WTC11 (cell line): ENCODE measurements around the gene PDSS2. TPM values are rescaled to one million over a fixed set of nuclear protein-coding genes. Genes with fewer than 3 reads are reported as not detected.

Source experiments
- ATAC-seq: fragments of 200-7000 bp; cut with Tn5 transposase; 2 replicates; pipeline ENCODE4 v1.10.0; 2021; ENCODE audit warnings: mild to moderate bottlenecking, moderate library complexity
- CTCF ChIA-PET: fragments of 300-600 bp; sonication (Branson Sonifier 250); formaldehyde crosslinking; loops from one replicate; lab custom pipeline; 2021; ENCODE audit warnings: antibody characterized with exemption; lab: Charles Lee
- POLR2A ChIA-PET: fragments of 350-600 bp; sonication (Branson Sonifier 250); formaldehyde crosslinking; loops from one replicate; lab custom pipeline; 2021; ENCODE audit warnings: antibody characterized with exemption; lab: Charles Lee
- DNase-seq: peaks from one replicate; pipeline ENCODE4 v3.0.0; 2021; ENCODE audit warnings: low spot score
- H3K27ac Mint-ChIP-seq: 2 replicates; pipeline ENCODE4 v1.8.0; 2021; ENCODE audit warnings: mixed read lengths
- H3K27me3 Mint-ChIP-seq: 2 replicates; pipeline ENCODE4 v1.8.0; 2021; ENCODE audit warnings: low read depth, mild to moderate bottlenecking, moderate library complexity, mixed read lengths
- H3K36me3 Mint-ChIP-seq: 2 replicates; pipeline ENCODE4 v1.8.0; 2021; ENCODE audit warnings: mixed read lengths
- H3K4me1 Mint-ChIP-seq: 2 replicates; pipeline ENCODE4 v1.8.0; 2022; ENCODE audit warnings: mixed read lengths
- H3K4me3 Mint-ChIP-seq: 2 replicates; pipeline ENCODE4 v1.8.0; 2021; ENCODE audit warnings: mild to moderate bottlenecking, moderate library complexity, mixed read lengths
- H3K9me3 Mint-ChIP-seq: 2 replicates; pipeline ENCODE4 v1.8.0; 2021; ENCODE audit warnings: mixed read lengths
- ATF1 ChIP-seq: sonication (generic); formaldehyde crosslinking; IDR thresholded peaks from 2 replicates; pipeline ENCODE4 v1.8.1; 2023; ENCODE audit warnings: mild to moderate bottlenecking, moderate library complexity, missing genetic modification reagents
- FOXP1 ChIP-seq: sonication (generic); formaldehyde crosslinking; IDR thresholded peaks from 2 replicates; pipeline ENCODE4 v1.8.0; 2022; ENCODE audit warnings: missing genetic modification reagents, mild to moderate bottlenecking, moderate library complexity, borderline replicate concordance
- GABPB1 ChIP-seq: sonication (generic); formaldehyde crosslinking; IDR thresholded peaks from 2 replicates; pipeline ENCODE4 v1.8.1; 2023; ENCODE audit warnings: mild to moderate bottlenecking, missing genetic modification reagents
- NR2C2 ChIP-seq: sonication (generic); formaldehyde crosslinking; IDR thresholded peaks from 2 replicates; pipeline ENCODE4 v1.8.0; 2022; ENCODE audit warnings: mild to moderate bottlenecking, missing genetic modification reagents
- SP1 ChIP-seq: sonication (generic); formaldehyde crosslinking; conservative IDR thresholded peaks from 2 replicates; pipeline ENCODE4 v1.8.1; 2022; ENCODE audit warnings: missing genetic modification reagents
- ZBTB21 ChIP-seq: sonication (generic); formaldehyde crosslinking; IDR thresholded peaks from 2 replicates; pipeline ENCODE4 v1.8.1; 2023; ENCODE audit warnings: mild to moderate bottlenecking, missing genetic modification reagents, borderline replicate concordance
- ZNF416 ChIP-seq: fragments of 250-450 bp; sonication (Bioruptor Pico); IDR thresholded peaks from 2 replicates; pipeline ENCODE4 v1.9.0; 2021; ENCODE audit warnings: mild to moderate bottlenecking, inconsistent platforms
- total RNA-seq: library from RNA; stranded (reverse); gene quantifications from 3 replicates; pipeline ENCODE4 v1.2.3, GENCODE V29; 2021
- TF ChIP-seq, protein P1 (sequence below): sonication (generic); formaldehyde crosslinking; IDR thresholded peaks from 2 replicates; pipeline ENCODE4 v1.8.1; 2022; ENCODE audit warnings: low read depth, missing genetic modification reagents, borderline replicate concordance
- TF ChIP-seq, protein P2 (sequence below): fragments of 250-450 bp; sonication (Bioruptor Pico); IDR thresholded peaks from 2 replicates; pipeline ENCODE4 v2.1.2; 2022; ENCODE audit warnings: mild to moderate bottlenecking, moderate library complexity
- TF ChIP-seq, protein P3 (sequence below): sonication (generic); formaldehyde crosslinking; IDR thresholded peaks from 2 replicates; pipeline ENCODE4 v1.8.1; 2023; ENCODE audit warnings: mild to moderate bottlenecking, missing genetic modification reagents
- TF ChIP-seq, protein P4 (sequence below): fragments of 250-450 bp; sonication (Bioruptor Pico); conservative IDR thresholded peaks from 2 replicates; pipeline ENCODE4 v1.9.0; 2021; ENCODE audit warnings: mild to moderate bottlenecking
- TF ChIP-seq, protein P5 (sequence below): fragments of 250-450 bp; sonication (Bioruptor Pico); IDR thresholded peaks from 2 replicates; pipeline ENCODE4 v1.9.0; 2021; ENCODE audit warnings: mild to moderate bottlenecking, borderline replicate concordance
- TF ChIP-seq, protein P6 (sequence below): sonication (generic); formaldehyde crosslinking; IDR thresholded peaks from 2 replicates; pipeline ENCODE4 v1.8.0; 2022; ENCODE audit warnings: mild to moderate bottlenecking, missing genetic modification reagents
- TF ChIP-seq, protein P7 (sequence below): sonication (generic); formaldehyde crosslinking; IDR thresholded peaks from 2 replicates; pipeline ENCODE4 v1.8.1; 2023; ENCODE audit warnings: mild to moderate bottlenecking, missing genetic modification reagents, borderline replicate concordance

Gene PDSS2
- total RNA-seq, 1 experiment from 2014 or later = 18.3 TPM

DNA sequence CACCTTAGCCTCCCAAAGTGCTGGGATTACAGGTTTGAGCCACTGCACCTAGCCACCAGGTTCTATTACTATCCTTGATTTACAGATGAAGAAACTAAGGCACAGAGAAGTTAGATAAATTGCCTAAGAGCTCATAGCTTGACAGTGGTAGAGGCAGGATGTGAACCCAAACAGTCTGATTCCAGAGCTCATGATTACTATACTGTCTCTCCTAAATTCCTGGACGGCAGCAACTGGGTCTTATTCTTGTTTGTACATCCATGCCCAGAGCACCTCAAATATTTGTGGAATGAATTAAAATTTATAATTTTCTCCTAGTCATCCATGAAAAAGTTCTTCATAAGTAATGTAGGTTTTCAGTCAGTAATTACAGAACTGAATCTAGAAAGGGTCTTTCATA, 15.1 kb downstream of the PDSS2 start:
- H3K4me3 Mint-ChIP-seq = no peak overlapping the region
- ATAC-seq = no peak
- ChIA-PET POLR2A (no interaction called here), CTCF (interaction anchor here (1.1 to 1.7 kb wide), 2 partner anchors 15 to 126 kb away, joined by 3 to 7 read pairs; partner anchors contain the start of gene PDSS2)
- H3K4me1 Mint-ChIP-seq = no peaks in the 10 kb centered on the region
- DNase-seq = no peak
- no peaks in the 10 kb centered on the region for H3K27me3 Mint-ChIP-seq
- peaks cover 34% of the 10 kb centered on the region for H3K9me3 Mint-ChIP-seq
- TF ChIP-seq GABPB1 (CRISPR knock-in tag) (no peak), ZBTB21 (CRISPR knock-in tag) (no peak), ZNF416 (no peak)
- TF ChIP-seq, protein P1, sequence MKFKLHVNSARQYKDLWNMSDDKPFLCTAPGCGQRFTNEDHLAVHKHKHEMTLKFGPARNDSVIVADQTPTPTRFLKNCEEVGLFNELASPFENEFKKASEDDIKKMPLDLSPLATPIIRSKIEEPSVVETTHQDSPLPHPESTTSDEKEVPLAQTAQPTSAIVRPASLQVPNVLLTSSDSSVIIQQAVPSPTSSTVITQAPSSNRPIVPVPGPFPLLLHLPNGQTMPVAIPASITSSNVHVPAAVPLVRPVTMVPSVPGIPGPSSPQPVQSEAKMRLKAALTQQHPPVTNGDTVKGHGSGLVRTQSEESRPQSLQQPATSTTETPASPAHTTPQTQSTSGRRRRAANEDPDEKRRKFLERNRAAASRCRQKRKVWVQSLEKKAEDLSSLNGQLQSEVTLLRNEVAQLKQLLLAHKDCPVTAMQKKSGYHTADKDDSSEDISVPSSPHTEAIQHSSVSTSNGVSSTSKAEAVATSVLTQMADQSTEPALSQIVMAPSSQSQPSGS (CRISPR knock-in tag) = no peak
- TF ChIP-seq, protein P2, sequence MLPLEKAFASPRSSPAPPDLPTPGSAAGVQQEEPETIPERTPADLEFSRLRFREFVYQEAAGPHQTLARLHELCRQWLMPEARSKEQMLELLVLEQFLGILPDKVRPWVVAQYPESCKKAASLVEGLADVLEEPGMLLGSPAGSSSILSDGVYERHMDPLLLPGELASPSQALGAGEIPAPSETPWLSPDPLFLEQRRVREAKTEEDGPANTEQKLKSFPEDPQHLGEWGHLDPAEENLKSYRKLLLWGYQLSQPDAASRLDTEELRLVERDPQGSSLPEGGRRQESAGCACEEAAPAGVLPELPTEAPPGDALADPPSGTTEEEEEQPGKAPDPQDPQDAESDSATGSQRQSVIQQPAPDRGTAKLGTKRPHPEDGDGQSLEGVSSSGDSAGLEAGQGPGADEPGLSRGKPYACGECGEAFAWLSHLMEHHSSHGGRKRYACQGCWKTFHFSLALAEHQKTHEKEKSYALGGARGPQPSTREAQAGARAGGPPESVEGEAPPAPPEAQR (CRISPR knock-in tag) = no peak
- H3K27ac Mint-ChIP-seq = no peak overlapping the region
- H3K36me3 Mint-ChIP-seq = peaks cover 38% of the 10 kb centered on the region

DNA sequence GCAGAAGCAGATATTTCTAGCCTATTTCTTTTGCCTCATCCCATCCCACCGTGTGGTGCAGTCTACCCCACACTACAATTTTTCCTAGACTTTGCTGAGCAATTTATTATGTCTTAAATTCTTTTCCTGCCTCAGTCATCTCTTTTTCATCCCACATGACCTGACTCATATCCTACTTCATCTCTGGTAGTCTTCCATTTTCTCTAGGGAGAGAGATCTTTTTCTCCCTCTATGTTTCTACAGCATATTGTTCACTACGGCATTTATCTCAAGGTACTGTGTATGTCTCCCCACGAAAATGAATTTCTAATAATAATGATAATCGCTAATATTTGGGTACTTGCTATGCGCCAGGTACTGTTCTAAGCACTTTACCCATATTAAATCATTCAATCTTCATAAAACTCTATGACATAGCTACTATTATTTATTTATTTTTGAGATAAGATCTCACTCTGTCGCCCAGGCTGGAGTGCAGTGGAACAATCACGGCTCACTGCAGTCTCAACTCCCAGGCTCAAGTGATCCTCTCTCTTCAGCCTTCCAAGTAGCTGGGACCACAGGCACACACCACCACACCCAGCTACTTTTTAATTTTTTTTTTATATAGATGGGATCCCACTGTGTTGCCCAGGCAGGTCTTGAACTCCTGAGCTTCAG, 15.6 kb downstream of the PDSS2 start:
- Mint-ChIP-seq H3K36me3 (peaks cover 33% of the 10 kb centered on the region), H3K27ac (no peak overlapping the region), H3K9me3 (peaks cover 28% of the 10 kb centered on the region), H3K4me3 (no peak overlapping the region), H3K27me3 (no peaks in the 10 kb centered on the region), H3K4me1 (no peaks in the 10 kb centered on the region)
- CTCF ChIA-PET = interaction anchor here (1.1 to 1.7 kb wide), 2 partner anchors 15 to 126 kb away, joined by 3 to 7 read pairs; partner anchors contain the start of gene PDSS2
- no peak for ATAC-seq
- POLR2A ChIA-PET = no interaction called here
- DNase-seq = no peak
- TF ChIP-seq NR2C2 (CRISPR knock-in tag) = no peak
- TF ChIP-seq, protein P3, sequence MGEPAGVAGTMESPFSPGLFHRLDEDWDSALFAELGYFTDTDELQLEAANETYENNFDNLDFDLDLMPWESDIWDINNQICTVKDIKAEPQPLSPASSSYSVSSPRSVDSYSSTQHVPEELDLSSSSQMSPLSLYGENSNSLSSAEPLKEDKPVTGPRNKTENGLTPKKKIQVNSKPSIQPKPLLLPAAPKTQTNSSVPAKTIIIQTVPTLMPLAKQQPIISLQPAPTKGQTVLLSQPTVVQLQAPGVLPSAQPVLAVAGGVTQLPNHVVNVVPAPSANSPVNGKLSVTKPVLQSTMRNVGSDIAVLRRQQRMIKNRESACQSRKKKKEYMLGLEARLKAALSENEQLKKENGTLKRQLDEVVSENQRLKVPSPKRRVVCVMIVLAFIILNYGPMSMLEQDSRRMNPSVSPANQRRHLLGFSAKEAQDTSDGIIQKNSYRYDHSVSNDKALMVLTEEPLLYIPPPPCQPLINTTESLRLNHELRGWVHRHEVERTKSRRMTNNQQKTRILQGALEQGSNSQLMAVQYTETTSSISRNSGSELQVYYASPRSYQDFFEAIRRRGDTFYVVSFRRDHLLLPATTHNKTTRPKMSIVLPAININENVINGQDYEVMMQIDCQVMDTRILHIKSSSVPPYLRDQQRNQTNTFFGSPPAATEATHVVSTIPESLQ = no peak
- TF ChIP-seq SP1 (CRISPR knock-in tag) = no peak
- no peak for TF ChIP-seq FOXP1 (CRISPR knock-in tag)
- TF ChIP-seq, protein P4, sequence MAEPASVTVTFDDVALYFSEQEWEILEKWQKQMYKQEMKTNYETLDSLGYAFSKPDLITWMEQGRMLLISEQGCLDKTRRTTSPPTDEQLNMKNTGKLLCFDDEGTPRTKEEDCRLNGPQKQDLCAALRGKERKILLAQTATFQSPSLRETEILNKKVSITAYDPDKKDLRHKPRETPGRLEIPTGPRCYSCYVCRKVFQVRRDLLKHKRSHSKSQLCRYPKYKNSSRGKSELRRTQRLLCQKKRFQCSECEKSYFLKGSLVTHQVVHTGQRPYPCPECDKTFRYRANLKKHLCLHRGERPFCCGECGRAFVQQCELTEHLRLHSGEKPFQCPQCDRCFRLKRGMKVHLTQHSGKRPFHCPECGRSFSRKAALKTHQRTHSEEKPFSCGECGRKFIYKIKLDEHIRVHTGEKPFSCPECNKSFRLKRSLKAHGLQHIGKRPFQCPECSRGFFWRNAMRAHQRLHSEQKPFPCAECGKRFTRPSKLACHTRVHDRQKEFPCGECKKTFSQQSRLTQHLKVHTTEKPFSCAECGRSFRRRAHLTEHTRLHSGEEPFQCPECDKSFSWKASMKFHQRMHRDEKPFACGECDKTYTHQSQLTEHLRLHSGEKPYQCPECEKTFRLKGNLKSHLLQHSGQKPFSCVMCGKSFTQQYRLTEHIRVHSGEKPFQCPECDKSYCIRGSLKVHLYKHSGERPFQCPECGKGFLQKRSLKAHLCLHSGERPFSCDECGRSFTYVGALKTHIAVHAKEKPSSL (CRISPR knock-in tag) = no peak
- TF ChIP-seq, protein P5, sequence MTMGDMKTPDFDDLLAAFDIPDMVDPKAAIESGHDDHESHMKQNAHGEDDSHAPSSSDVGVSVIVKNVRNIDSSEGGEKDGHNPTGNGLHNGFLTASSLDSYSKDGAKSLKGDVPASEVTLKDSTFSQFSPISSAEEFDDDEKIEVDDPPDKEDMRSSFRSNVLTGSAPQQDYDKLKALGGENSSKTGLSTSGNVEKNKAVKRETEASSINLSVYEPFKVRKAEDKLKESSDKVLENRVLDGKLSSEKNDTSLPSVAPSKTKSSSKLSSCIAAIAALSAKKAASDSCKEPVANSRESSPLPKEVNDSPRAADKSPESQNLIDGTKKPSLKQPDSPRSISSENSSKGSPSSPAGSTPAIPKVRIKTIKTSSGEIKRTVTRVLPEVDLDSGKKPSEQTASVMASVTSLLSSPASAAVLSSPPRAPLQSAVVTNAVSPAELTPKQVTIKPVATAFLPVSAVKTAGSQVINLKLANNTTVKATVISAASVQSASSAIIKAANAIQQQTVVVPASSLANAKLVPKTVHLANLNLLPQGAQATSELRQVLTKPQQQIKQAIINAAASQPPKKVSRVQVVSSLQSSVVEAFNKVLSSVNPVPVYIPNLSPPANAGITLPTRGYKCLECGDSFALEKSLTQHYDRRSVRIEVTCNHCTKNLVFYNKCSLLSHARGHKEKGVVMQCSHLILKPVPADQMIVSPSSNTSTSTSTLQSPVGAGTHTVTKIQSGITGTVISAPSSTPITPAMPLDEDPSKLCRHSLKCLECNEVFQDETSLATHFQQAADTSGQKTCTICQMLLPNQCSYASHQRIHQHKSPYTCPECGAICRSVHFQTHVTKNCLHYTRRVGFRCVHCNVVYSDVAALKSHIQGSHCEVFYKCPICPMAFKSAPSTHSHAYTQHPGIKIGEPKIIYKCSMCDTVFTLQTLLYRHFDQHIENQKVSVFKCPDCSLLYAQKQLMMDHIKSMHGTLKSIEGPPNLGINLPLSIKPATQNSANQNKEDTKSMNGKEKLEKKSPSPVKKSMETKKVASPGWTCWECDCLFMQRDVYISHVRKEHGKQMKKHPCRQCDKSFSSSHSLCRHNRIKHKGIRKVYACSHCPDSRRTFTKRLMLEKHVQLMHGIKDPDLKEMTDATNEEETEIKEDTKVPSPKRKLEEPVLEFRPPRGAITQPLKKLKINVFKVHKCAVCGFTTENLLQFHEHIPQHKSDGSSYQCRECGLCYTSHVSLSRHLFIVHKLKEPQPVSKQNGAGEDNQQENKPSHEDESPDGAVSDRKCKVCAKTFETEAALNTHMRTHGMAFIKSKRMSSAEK = no peak
- TF ChIP-seq, protein P6, sequence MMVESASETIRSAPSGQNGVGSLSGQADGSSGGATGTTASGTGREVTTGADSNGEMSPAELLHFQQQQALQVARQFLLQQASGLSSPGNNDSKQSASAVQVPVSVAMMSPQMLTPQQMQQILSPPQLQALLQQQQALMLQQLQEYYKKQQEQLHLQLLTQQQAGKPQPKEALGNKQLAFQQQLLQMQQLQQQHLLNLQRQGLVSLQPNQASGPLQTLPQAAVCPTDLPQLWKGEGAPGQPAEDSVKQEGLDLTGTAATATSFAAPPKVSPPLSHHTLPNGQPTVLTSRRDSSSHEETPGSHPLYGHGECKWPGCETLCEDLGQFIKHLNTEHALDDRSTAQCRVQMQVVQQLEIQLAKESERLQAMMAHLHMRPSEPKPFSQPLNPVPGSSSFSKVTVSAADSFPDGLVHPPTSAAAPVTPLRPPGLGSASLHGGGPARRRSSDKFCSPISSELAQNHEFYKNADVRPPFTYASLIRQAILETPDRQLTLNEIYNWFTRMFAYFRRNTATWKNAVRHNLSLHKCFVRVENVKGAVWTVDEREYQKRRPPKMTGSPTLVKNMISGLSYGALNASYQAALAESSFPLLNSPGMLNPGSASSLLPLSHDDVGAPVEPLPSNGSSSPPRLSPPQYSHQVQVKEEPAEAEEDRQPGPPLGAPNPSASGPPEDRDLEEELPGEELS (CRISPR knock-in tag) = no peak
- TF ChIP-seq, protein P7, sequence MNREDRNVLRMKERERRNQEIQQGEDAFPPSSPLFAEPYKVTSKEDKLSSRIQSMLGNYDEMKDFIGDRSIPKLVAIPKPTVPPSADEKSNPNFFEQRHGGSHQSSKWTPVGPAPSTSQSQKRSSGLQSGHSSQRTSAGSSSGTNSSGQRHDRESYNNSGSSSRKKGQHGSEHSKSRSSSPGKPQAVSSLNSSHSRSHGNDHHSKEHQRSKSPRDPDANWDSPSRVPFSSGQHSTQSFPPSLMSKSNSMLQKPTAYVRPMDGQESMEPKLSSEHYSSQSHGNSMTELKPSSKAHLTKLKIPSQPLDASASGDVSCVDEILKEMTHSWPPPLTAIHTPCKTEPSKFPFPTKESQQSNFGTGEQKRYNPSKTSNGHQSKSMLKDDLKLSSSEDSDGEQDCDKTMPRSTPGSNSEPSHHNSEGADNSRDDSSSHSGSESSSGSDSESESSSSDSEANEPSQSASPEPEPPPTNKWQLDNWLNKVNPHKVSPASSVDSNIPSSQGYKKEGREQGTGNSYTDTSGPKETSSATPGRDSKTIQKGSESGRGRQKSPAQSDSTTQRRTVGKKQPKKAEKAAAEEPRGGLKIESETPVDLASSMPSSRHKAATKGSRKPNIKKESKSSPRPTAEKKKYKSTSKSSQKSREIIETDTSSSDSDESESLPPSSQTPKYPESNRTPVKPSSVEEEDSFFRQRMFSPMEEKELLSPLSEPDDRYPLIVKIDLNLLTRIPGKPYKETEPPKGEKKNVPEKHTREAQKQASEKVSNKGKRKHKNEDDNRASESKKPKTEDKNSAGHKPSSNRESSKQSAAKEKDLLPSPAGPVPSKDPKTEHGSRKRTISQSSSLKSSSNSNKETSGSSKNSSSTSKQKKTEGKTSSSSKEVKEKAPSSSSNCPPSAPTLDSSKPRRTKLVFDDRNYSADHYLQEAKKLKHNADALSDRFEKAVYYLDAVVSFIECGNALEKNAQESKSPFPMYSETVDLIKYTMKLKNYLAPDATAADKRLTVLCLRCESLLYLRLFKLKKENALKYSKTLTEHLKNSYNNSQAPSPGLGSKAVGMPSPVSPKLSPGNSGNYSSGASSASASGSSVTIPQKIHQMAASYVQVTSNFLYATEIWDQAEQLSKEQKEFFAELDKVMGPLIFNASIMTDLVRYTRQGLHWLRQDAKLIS (CRISPR knock-in tag) = no peak
- TF ChIP-seq ATF1 (CRISPR knock-in tag) = no peak
